Activated T-helper 1 cell treated with anti-CD3 and anti-CD28 coated beads, Interleukin-2, amount 50 U/mL, for 16 hours (primary cell): Measurements from ENCODE around the gene PEAK3.

Experiments used
- DNase-seq, 2 donors: peaks; one replicate each; pipeline ENCODE4 v3.0.0-alpha.2; 2020; ENCODE audit warnings: low read depth in 1 of 2, low spot score in 1 of 2

The PEAK3 gene

GRCh38 chr19:2282062-2282861 is at the start of gene PEAK3:
TSS of gene PEAK3 (minus strand) at chr19:2282175. CDS start at chr19:2280931, 1,244 bp downstream.
- no peak for DNase-seq

- DNase-seq: no peak
Measured at GRCh38 chr19:2330632-2331284, 48.8 kb upstream of the PEAK3 start.

- DNase-seq: no peak
Measured at GRCh38 chr19:2330255-2330631, 48.3 kb upstream of the PEAK3 start.

- DNase-seq: no peak
Measured at GRCh38 chr19:2329501-2329916, 47.5 kb upstream of the PEAK3 start.

- DNase-seq: no peak
Measured at GRCh38 chr19:2329149-2329478, 47.1 kb upstream of the PEAK3 start.

GRCh38 chr19:2328401-2329148 is 46.6 kb upstream of the PEAK3 start, which contains the start of the genes LSM7 and SPPL2B:
TSS of gene LSM7 (minus strand) at chr19:2328586. CDS start at chr19:2328566, 20 bp downstream.
TSS of gene SPPL2B (plus strand) at chr19:2328684. CDS start at chr19:2328710, 26 bp downstream.
- peak; percentile 81 to 93 for DNase-seq

- peak in 1 of 2 donors; percentile 32 for DNase-seq
Measured at GRCh38 chr19:2327773-2328400, 45.9 kb upstream of the PEAK3 start.

- DNase-seq: no peak
Measured at GRCh38 chr19:2326699-2327360, 44.9 kb upstream of the PEAK3 start.

- DNase-seq: no peak
Measured at GRCh38 chr19:2325281-2326046, 43.5 kb upstream of the PEAK3 start.

GRCh38 chr19:2324220-2324948 is 42.4 kb upstream of the PEAK3 start:
- DNase-seq: no peak

- DNase-seq: no peak
Measured at GRCh38 chr19:2323707-2324106, 41.7 kb upstream of the PEAK3 start.

- DNase-seq: no peak
Measured at GRCh38 chr19:2321565-2322283, 39.7 kb upstream of the PEAK3 start.

GRCh38 chr19:2320939-2321338 is 39.0 kb upstream of the PEAK3 start:
- no peak for DNase-seq

GRCh38 chr19:2320049-2320448 is 38.1 kb upstream of the PEAK3 start:
- DNase-seq: no peak

GRCh38 chr19:2319551-2319950 is 37.6 kb upstream of the PEAK3 start:
- no peak for DNase-seq

- DNase-seq: no peak
Measured at GRCh38 chr19:2318923-2319322, 36.9 kb upstream of the PEAK3 start.

GRCh38 chr19:2317756-2318155 is 35.8 kb upstream of the PEAK3 start:
- DNase-seq: no peak

- DNase-seq: no peak
Measured at GRCh38 chr19:2317300-2317699, 35.3 kb upstream of the PEAK3 start.
